IPS-20b (cell line): ENCODE measurements around the gene KCNG2.

Experiments used
- H3K27ac ChIP-seq: one replicate; pipeline ENCODE4 v1.5.1; 2013; ENCODE audit warnings: low read length
- H3K27me3 ChIP-seq: 2 replicates; pipeline ENCODE4 v1.6.1; 2013; ENCODE audit warnings: mild to moderate bottlenecking, low read length, inconsistent platforms; ENCODE audit not compliant: insufficient read depth
- H3K36me3 ChIP-seq: 2 replicates; pipeline ENCODE4 v1.6.1; 2013; ENCODE audit warnings: low read depth, mild to moderate bottlenecking, inconsistent platforms, low read length, moderate library complexity; ENCODE audit not compliant: insufficient read depth
- H3K4me1 ChIP-seq: 2 replicates; pipeline ENCODE4 v1.6.1; 2013; ENCODE audit warnings: mild to moderate bottlenecking, control low read depth, inconsistent platforms, low read length, moderate library complexity; ENCODE audit not compliant: insufficient read depth
- H3K4me3 ChIP-seq: 2 replicates; pipeline ENCODE4 v1.5.1; 2013; ENCODE audit warnings: mild to moderate bottlenecking, low read length, inconsistent platforms
- H3K9ac ChIP-seq: 2 replicates; pipeline ENCODE4 v1.6.1; 2013; ENCODE audit warnings: low read depth, mild to moderate bottlenecking, inconsistent platforms, low read length, moderate library complexity
- H3K9me3 ChIP-seq: 2 replicates; pipeline ENCODE4 v1.6.1; 2013; ENCODE audit warnings: mild to moderate bottlenecking, low read depth, low read length, inconsistent platforms; ENCODE audit not compliant: insufficient read depth

Gene KCNG2

GRCh38 chr18:79916546-79917168 lies 118.9 kb downstream of the KCNG2 start:
- Histone ChIP-seq H3K9ac (no peak overlapping the region), H3K27me3 (no peaks in the 10 kb centered on the region), H3K4me3 (no peak overlapping the region), H3K27ac (no peak overlapping the region), H3K9me3 (no peaks in the 10 kb centered on the region), H3K4me1 (no peaks in the 10 kb centered on the region), H3K36me3 (no peaks in the 10 kb centered on the region)

- no peak overlapping the region for H3K4me3 ChIP-seq
- no peaks in the 10 kb centered on the region for H3K36me3 ChIP-seq
- no peaks in the 10 kb centered on the region for H3K4me1 ChIP-seq
- H3K27ac ChIP-seq = no peak overlapping the region
- no peak overlapping the region for H3K9ac ChIP-seq
- no peaks in the 10 kb centered on the region for H3K27me3 ChIP-seq
- H3K9me3 ChIP-seq = no peaks in the 10 kb centered on the region
Measured at GRCh38 chr18:79917169-79917852, 119.6 kb downstream of the KCNG2 start.

- Histone ChIP-seq H3K9ac (no peak overlapping the region), H3K36me3 (no peaks in the 10 kb centered on the region)
Measured at GRCh38 chr18:79917853-79918614, 120.3 kb downstream of the KCNG2 start.

GRCh38 chr18:79918615-79919011 lies 120.9 kb downstream of the KCNG2 start:
- Histone ChIP-seq H3K4me3 (no peak overlapping the region), H3K36me3 (no peaks in the 10 kb centered on the region), H3K27ac (no peak overlapping the region), H3K9ac (no peak overlapping the region), H3K27me3 (no peaks in the 10 kb centered on the region), H3K9me3 (no peaks in the 10 kb centered on the region), H3K4me1 (no peaks in the 10 kb centered on the region)

More at GRCh38 chr18:79917853-79918614, 120.3 kb downstream of the KCNG2 start:
- Histone ChIP-seq H3K27me3 (no peaks in the 10 kb centered on the region), H3K4me1 (no peaks in the 10 kb centered on the region), H3K9me3 (no peaks in the 10 kb centered on the region), H3K27ac (no peak overlapping the region), H3K4me3 (no peak overlapping the region)

- no peaks in the 10 kb centered on the region for H3K36me3 ChIP-seq
- no peak overlapping the region for H3K4me3 ChIP-seq
- H3K4me1 ChIP-seq = no peaks in the 10 kb centered on the region
- no peaks in the 10 kb centered on the region for H3K9me3 ChIP-seq
- H3K27me3 ChIP-seq = no peaks in the 10 kb centered on the region
- no peak overlapping the region for H3K9ac ChIP-seq
- no peak overlapping the region for H3K27ac ChIP-seq
Measured at GRCh38 chr18:79919089-79919488, 121.4 kb downstream of the KCNG2 start.

- Histone ChIP-seq H3K9ac (no peak overlapping the region), H3K27me3 (no peaks in the 10 kb centered on the region), H3K9me3 (no peaks in the 10 kb centered on the region), H3K4me1 (no peaks in the 10 kb centered on the region), H3K4me3 (no peak overlapping the region), H3K27ac (no peak overlapping the region), H3K36me3 (no peaks in the 10 kb centered on the region)
Measured at GRCh38 chr18:79921984-79922965, 124.5 kb downstream of the KCNG2 start.

GRCh38 chr18:79922971-79923411 lies 125.3 kb downstream of the KCNG2 start:
- no peaks in the 10 kb centered on the region for H3K9me3 ChIP-seq
- no peaks in the 10 kb centered on the region for H3K27me3 ChIP-seq

GRCh38 chr18:79923896-79924585 lies 126.3 kb downstream of the KCNG2 start:
- H3K4me1 ChIP-seq = no peaks in the 10 kb centered on the region
- H3K9me3 ChIP-seq = peaks cover 2% of the 10 kb centered on the region; the same call in 1 of the 2 replicates
- H3K27ac ChIP-seq = no peak overlapping the region
- H3K4me3 ChIP-seq = no peak overlapping the region
- no peak overlapping the region for H3K9ac ChIP-seq
- no peaks in the 10 kb centered on the region for H3K36me3 ChIP-seq
- H3K27me3 ChIP-seq = no peaks in the 10 kb centered on the region

More at GRCh38 chr18:79922971-79923411, 125.3 kb downstream of the KCNG2 start:
- Histone ChIP-seq H3K4me3 (no peak overlapping the region), H3K9ac (no peak overlapping the region), H3K27ac (no peak overlapping the region), H3K36me3 (no peaks in the 10 kb centered on the region), H3K4me1 (no peaks in the 10 kb centered on the region)

- Histone ChIP-seq H3K4me3 (no peak overlapping the region), H3K9me3 (peaks cover 12% of the 10 kb centered on the region), H3K27me3 (no peaks in the 10 kb centered on the region), H3K9ac (no peak overlapping the region), H3K4me1 (no peaks in the 10 kb centered on the region), H3K36me3 (peaks cover 4% of the 10 kb centered on the region; the same call in 1 of the 2 replicates), H3K27ac (no peak overlapping the region)
Measured at GRCh38 chr18:79924814-79925731, 127.3 kb downstream of the KCNG2 start.

GRCh38 chr18:79926306-79926705 lies 128.6 kb downstream of the KCNG2 start:
- no peaks in the 10 kb centered on the region for H3K4me1 ChIP-seq
- no peak overlapping the region for H3K4me3 ChIP-seq
- peaks cover 19% of the 10 kb centered on the region for H3K9me3 ChIP-seq
- H3K36me3 ChIP-seq = peaks cover 10% of the 10 kb centered on the region
- no peaks in the 10 kb centered on the region for H3K27me3 ChIP-seq
- H3K27ac ChIP-seq = no peak overlapping the region
- no peak overlapping the region for H3K9ac ChIP-seq
